HG03342 (cell line): ENCODE measurements around the gene ATP1B2.
"Not testable (repeated sequence)": the region's sequence is repeated elsewhere in the genome, so short reads cannot be mapped to it uniquely, and the experiment has no call there.

Source experiments
- ATAC-seq: cut with Tn5 transposase; IDR thresholded peaks from one replicate; pipeline ENCODE4 v1.9.1; 2021; ENCODE audit warnings: mild to moderate bottlenecking, moderate library complexity; ENCODE audit not compliant: unreplicated experiment

The ATP1B2 gene, protein sequence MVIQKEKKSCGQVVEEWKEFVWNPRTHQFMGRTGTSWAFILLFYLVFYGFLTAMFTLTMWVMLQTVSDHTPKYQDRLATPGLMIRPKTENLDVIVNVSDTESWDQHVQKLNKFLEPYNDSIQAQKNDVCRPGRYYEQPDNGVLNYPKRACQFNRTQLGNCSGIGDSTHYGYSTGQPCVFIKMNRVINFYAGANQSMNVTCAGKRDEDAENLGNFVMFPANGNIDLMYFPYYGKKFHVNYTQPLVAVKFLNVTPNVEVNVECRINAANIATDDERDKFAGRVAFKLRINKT

GRCh38 chr17:7650509-7651096 is at the start of gene ATP1B2:
TSS of gene ATP1B2 (plus strand) at chr17:7650926. CDS start at chr17:7651519, 593 bp downstream.
- no peak for ATAC-seq

GRCh38 chr17:7606280-7606679 is 44.4 kb upstream of the ATP1B2 start:
- no peak for ATAC-seq

- no peak for ATAC-seq
Measured at GRCh38 chr17:7610641-7611040, 40.1 kb upstream of the ATP1B2 start.

GRCh38 chr17:7611635-7612293 is 39.0 kb upstream of the ATP1B2 start:
- no peak for ATAC-seq

DNA sequence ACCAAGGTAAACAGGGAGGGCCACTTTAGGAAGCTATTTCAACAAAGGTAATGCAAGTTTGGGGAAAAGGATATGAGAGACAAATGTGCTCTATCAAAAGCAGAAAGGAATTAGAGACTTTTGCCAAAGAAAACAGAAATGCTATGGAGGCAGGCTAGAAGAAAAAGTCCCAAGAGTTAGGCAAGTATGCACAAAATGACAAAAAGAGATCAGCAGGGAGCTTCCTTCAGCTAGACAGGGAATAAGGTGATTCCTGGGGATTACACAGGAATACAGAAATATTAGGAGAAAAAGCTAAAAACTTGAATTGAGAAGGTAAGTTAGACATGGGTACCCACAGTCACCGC is 38.5 kb upstream of the ATP1B2 start:
- no peak for ATAC-seq

DNA sequence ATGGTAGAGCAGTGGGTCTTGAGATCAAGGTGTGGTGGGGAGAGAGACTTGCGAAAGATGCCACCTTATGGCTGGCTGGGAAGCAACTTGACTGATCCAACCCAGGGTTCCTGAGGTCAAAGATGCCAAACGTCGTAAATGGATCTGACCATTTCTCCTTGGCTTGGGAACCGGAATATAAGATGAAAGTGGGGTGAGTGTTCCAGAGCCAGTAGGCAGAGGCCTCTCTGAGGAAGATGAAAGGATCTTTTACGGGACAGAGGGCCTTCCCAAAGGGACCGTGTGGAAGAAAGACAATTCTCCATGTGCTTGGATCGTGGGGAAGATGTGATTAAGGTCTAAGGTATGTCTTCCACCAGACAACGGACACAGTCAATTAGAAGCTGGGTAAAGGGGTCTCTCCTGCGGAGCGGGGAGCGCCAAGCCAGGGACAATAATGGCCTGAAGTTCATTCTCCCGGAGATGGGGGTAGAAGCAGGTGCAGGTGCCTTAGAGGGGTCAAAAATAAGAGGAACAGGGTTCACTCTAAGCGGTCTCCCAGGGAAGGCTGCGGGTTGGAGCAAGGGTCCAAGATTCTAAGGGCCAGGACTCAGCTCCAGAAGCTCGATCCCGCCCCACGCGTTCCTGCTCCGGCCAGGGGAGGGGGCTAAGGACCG is 36.8 kb upstream of the ATP1B2 start:
- ATAC-seq = no peak

DNA sequence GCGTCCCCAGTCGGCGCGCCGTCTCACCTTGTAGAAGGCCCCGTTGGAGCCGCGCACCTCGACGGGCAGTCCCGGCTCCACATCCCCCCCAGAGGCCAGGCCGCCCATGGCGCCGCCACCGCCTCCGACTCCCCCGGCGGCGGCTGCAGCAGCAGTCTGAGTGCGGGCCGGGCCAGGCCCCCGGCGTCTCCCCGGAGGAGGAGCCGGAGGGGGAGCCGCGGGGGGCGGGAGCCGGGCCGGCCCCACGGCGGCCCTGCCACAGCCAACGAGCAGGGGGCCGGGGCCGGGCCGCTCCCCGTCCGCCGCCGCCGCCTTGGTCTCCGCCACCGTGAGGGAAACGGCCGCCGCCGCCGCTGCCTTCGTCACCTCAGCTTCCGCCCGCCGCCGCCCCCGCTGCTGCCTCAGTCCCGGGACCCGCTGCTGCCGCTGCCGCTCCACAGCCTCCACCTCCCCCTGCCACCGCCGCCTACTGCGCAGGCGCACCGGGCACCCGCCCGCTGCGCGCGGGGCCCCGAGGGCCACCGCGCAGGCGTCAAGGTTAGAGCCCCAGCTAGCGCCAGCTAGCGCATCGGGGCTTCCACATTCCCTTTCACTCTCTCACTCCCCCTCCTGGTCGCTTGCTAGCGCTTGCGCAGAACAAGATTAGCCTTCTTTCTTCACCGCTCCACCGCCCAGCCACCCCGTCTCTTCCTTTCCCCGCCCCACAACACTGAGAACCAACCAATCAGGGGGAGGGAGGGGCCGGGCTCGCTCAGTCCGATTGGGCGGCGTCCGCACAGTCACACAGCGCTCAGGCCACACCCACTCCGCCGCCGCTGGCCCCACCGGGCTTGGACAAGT is 36.1 kb upstream of the ATP1B2 start, which contains the start of gene FXR2:
Gene FXR2, minus strand, starts transcription at position 473 of the 840 bp plus-strand sequence. Its CDS starts 365 bp downstream, at position 108.
- peak; percentile 85 for ATAC-seq

DNA sequence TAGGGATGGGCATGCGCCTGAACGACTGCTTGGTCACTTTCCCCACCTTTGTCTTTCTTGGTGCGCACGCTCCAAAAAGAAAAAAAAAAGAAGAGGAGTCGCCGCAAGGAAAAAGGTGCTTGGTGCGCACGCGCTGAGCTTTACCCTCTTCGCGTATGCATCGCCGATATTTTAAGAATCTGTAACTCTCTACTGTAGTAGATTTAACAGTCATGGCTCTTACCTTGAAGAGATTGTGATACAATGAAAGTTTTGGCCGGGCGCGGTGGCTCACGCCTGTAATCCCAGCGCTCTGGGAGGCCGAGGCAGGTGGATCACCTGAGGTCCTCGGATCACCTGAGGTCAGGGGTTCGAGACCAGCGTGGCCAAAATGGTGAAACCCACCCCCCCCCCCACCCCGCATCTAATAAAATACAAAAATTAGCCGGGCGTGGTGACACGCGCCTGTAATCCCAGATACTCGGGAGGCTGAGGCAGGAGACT is 35.4 kb upstream of the ATP1B2 start:
- ATAC-seq = no peak

DNA sequence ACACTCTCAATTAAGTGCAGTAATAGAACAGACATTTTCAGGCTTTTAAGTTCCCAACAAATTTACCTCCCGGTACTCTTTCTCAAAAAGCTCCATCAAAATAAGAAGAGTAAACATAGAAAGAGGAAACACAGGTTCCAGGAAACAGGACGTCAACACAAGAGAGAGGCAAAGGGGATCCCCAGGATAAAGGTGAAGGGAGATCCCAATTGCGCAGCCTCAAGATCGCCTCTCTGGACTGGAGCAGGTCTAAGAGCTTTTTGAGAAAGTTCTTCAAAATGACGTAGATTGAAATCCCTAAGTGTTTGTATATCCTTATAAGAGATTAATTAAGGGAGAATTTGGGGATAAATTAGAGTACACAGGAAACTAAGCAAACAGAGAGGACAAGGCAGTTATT is 32.1 kb upstream of the ATP1B2 start:
- no peak for ATAC-seq

DNA sequence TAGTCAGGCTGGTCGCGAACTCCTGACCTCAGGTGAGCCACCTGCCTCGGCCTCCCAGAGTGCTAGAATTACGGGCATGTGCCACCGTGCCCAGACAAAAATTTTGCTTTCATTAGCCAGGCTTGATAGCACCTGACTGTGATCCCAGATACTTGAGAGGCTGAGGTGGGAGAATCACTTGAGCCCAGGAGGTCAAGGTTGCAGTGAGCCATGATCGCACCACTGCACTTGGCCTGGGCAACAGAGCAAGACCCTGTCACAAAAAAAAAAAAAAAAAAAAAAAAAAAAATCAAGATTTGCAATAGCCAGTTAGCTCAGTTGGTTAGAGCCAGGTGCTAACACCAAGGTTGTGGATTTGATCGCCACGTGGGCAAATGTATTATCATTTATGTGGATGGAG is 29.9 kb upstream of the ATP1B2 start:
- ATAC-seq = no peak

GRCh38 chr17:7623661-7624060 is 27.1 kb upstream of the ATP1B2 start:
- no peak for ATAC-seq

DNA sequence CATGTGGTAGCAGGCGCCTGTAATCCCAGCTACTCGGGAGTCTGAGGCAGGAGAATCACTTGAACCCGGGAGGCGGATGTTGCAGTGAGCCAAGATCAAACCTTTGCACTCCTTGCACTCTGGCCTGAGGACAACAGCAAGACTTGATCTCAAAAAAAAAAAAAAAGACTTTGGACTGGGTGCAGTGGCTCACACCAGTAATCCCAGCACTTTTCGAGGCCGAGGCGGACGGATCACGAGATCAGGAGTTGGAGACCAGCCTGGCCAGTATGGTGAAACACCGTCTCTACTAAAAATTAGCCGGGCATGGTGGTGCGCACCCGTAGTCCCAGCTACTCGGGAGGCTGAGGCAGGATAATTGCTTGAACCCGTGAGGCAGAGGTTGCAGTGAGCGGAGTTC is 25.0 kb upstream of the ATP1B2 start:
- not testable (repeated sequence) for ATAC-seq

GRCh38 chr17:7626307-7626706 is 24.4 kb upstream of the ATP1B2 start:
- no peak for ATAC-seq

GRCh38 chr17:7626956-7627249 is 23.8 kb upstream of the ATP1B2 start:
- ATAC-seq = no peak

DNA sequence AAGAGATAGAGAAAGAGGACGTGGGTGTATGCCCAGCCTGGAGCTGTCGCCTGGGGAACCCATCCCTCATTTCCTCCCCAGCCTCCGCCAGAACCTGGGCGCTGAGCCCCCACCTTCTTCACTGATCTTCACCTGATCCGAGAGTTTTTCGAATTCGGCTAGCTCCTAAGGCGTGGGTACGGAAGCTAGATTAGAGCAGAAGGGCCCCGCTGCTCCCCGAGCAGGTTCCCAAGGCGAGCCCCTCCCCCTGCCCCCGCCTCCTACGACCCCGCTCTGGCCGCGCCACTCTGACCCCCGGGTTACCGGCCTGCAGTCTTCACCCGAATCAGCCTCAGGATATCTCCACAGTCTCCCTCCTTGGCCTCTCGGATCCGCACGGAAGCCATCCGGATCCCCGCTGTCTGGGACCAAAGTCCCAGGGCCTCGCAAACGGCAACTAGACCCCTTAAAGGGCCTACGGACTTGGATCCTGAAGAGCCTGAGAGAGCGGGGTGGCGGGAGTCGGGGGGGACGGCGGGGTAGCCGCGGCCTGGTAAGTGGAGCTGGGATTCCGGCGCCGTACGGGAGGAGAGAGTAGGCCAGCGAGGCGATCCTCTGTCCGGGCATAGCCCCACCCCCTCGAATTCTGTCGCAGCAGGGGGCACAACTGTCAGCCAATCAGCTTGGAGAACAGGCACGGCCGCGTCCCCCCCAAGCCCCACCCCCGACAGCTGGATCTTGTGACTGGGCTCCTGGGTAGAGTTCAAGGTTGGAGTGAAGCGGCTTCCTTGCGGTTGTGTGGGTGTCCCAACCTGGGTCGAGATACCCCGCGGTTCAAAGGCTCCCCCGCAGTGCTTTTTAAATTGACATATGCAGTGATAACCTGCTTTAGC is 23.2 kb upstream of the ATP1B2 start, which contains the start of gene SAT2:
Gene SAT2, minus strand, starts transcription at position 572 of the 872 bp plus-strand sequence. Its CDS starts 186 bp downstream, at position 386.
- peak; percentile 87 for ATAC-seq

DNA sequence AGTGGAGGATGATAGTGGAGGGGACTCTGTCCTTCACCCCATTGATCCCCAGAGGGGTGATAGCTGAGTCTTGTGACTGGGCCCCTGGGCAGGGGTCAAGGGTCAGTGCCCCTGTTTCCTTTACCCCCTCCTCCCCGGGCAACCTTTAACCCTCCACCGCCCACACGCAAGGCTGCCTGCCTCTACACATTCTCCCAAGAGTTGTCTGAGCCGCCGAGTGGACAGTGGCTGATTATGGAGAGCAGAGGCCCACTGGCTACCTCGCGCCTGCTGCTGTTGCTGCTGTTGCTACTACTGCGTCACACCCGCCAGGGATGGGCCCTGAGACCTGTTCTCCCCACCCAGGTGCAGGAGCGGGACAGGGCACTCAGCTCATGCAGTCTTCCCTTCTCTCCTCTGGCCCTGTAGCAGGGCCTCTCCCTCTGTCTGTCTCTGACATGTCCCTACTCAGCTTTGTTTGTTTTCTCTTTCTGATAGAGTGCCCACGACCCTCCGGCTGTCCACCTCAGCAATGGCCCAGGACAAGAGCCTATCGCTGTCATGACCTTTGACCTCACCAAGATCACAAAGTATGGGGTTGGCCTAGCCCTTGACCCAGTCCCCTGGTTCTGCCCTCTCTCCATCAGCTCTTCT is 20.7 kb upstream of the ATP1B2 start, which contains the start of gene SHBG:
Gene SHBG, plus strand, starts transcription at position 197 of the 633 bp plus-strand sequence. Its CDS starts 38 bp downstream, at position 235.
- ATAC-seq = no peak

- ATAC-seq = no peak
Measured at GRCh38 chr17:7631398-7632380, 19.0 kb upstream of the ATP1B2 start.

DNA sequence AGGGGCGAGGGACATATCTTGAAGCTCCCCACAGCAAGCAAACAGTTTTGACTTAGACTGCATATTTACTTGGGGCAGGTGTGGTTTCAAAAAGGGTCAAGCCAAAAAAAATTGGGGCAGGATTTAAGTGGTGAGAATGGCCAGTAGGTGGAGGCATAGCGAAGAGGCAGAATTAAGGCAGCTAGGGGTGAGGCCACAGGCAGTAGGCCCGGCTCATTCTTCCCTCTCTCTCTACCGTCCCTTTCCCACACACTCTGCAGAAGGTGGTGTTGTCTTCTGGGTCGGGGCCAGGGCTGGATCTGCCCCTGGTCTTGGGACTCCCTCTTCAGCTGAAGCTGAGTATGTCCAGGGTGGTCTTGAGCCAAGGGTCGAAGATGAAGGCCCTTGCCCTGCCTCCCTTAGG is 18.2 kb upstream of the ATP1B2 start:
- no peak for ATAC-seq
